ENCODE data around the gene RAB44.

The RAB44 gene

GRCh38 chr6:36759148-36759759 is 61.6 kb downstream of the RAB44 start:
- peaks cover 4% of the 10 kb centered on the region for H3K4me1 ChIP-seq (ENCODE audit: insufficient read depth, low read length)
- H3K36me3 ChIP-seq (ENCODE audit: insufficient read depth, low read length): no peaks in the 10 kb centered on the region
- H3K4me3 ChIP-seq (ENCODE audit: low read depth in 1 of 2, low read length in 2 of 2): no peak overlapping the region
- no peaks in the 10 kb centered on the region for H3K27me3 ChIP-seq (ENCODE audit: control insufficient read depth in 1 of 2, insufficient read depth in 2 of 2, low read length in 2 of 2)
- no peak overlapping the region for H3K9ac ChIP-seq (ENCODE audit: low read length)
- no peak overlapping the region for H3K27ac ChIP-seq (ENCODE audit: low read depth, low read length)
- no peaks in the 10 kb centered on the region for H3K9me3 ChIP-seq (ENCODE audit: low read length)

- Histone ChIP-seq H3K27ac (ENCODE audit: low read depth, low read length) (no peak overlapping the region), H3K9me3 (ENCODE audit: low read length) (no peaks in the 10 kb centered on the region), H3K36me3 (ENCODE audit: insufficient read depth, low read length) (no peaks in the 10 kb centered on the region), H3K4me1 (ENCODE audit: insufficient read depth, low read length) (peaks cover 7% of the 10 kb centered on the region), H3K27me3 (ENCODE audit: control insufficient read depth in 1 of 2, insufficient read depth in 2 of 2, low read length in 2 of 2) (no peaks in the 10 kb centered on the region), H3K4me3 (ENCODE audit: low read depth in 1 of 2, low read length in 2 of 2) (no peak overlapping the region), H3K9ac (ENCODE audit: low read length) (no peak overlapping the region)
These were observed 63.2 kb downstream of the RAB44 start for GRCh38 chr6:36760685-36761435.

GRCh38 chr6:36762123-36762522 is 64.5 kb downstream of the RAB44 start:
- no peak overlapping the region for H3K4me3 ChIP-seq (ENCODE audit: low read depth in 1 of 2, low read length in 2 of 2)
- peaks cover 5% of the 10 kb centered on the region for H3K4me1 ChIP-seq (ENCODE audit: insufficient read depth, low read length)
- no peaks in the 10 kb centered on the region for H3K36me3 ChIP-seq (ENCODE audit: insufficient read depth, low read length)
- H3K9ac ChIP-seq (ENCODE audit: low read length): no peak overlapping the region
- H3K9me3 ChIP-seq (ENCODE audit: low read length): no peaks in the 10 kb centered on the region
- no peak overlapping the region for H3K27ac ChIP-seq (ENCODE audit: low read depth, low read length)
- no peaks in the 10 kb centered on the region for H3K27me3 ChIP-seq (ENCODE audit: control insufficient read depth in 1 of 2, insufficient read depth in 2 of 2, low read length in 2 of 2)

- Histone ChIP-seq H3K4me3 (ENCODE audit: low read depth in 1 of 2, low read length in 2 of 2) (no peak overlapping the region), H3K4me1 (ENCODE audit: insufficient read depth, low read length) (peaks cover 17% of the 10 kb centered on the region), H3K36me3 (ENCODE audit: insufficient read depth, low read length) (no peaks in the 10 kb centered on the region), H3K27me3 (ENCODE audit: control insufficient read depth in 1 of 2, insufficient read depth in 2 of 2, low read length in 2 of 2) (no peaks in the 10 kb centered on the region), H3K9ac (ENCODE audit: low read length) (no peak overlapping the region), H3K27ac (ENCODE audit: low read depth, low read length) (no peak overlapping the region), H3K9me3 (ENCODE audit: low read length) (no peaks in the 10 kb centered on the region)
These were observed 67.6 kb downstream of the RAB44 start for GRCh38 chr6:36765190-36765589.

- Histone ChIP-seq H3K4me3 (ENCODE audit: low read depth in 1 of 2, low read length in 2 of 2) (no peak overlapping the region), H3K27ac (ENCODE audit: low read depth, low read length) (no peak overlapping the region)
These were observed 68.2 kb downstream of the RAB44 start for GRCh38 chr6:36765594-36766398.

GRCh38 chr6:36766399-36766945 is 68.8 kb downstream of the RAB44 start:
- no peaks in the 10 kb centered on the region for H3K9me3 ChIP-seq (ENCODE audit: low read length)
- H3K27me3 ChIP-seq (ENCODE audit: control insufficient read depth in 1 of 2, insufficient read depth in 2 of 2, low read length in 2 of 2): no peaks in the 10 kb centered on the region
- no peak overlapping the region for H3K27ac ChIP-seq (ENCODE audit: low read depth, low read length)
- no peak overlapping the region for H3K9ac ChIP-seq (ENCODE audit: low read length)
- H3K4me1 ChIP-seq (ENCODE audit: insufficient read depth, low read length): peaks cover 17% of the 10 kb centered on the region
- no peaks in the 10 kb centered on the region for H3K36me3 ChIP-seq (ENCODE audit: insufficient read depth, low read length)
- no peak overlapping the region for H3K4me3 ChIP-seq (ENCODE audit: low read depth in 1 of 2, low read length in 2 of 2)

More at GRCh38 chr6:36765594-36766398, 68.2 kb downstream of the RAB44 start:
- Histone ChIP-seq H3K4me1 (ENCODE audit: insufficient read depth, low read length) (peaks cover 17% of the 10 kb centered on the region), H3K36me3 (ENCODE audit: insufficient read depth, low read length) (no peaks in the 10 kb centered on the region), H3K9ac (ENCODE audit: low read length) (no peak overlapping the region), H3K27me3 (ENCODE audit: control insufficient read depth in 1 of 2, insufficient read depth in 2 of 2, low read length in 2 of 2) (no peaks in the 10 kb centered on the region), H3K9me3 (ENCODE audit: low read length) (no peaks in the 10 kb centered on the region)

GRCh38 chr6:36769183-36769675 is 71.6 kb downstream of the RAB44 start:
- no peaks in the 10 kb centered on the region for H3K36me3 ChIP-seq (ENCODE audit: insufficient read depth, low read length)
- H3K4me1 ChIP-seq (ENCODE audit: insufficient read depth, low read length): peaks cover 17% of the 10 kb centered on the region
- no peak overlapping the region for H3K9ac ChIP-seq (ENCODE audit: low read length)
- H3K27ac ChIP-seq (ENCODE audit: low read depth, low read length): peak overlapping the region; percentile 59
- no peak overlapping the region for H3K4me3 ChIP-seq (ENCODE audit: low read depth in 1 of 2, low read length in 2 of 2)
- no peaks in the 10 kb centered on the region for H3K9me3 ChIP-seq (ENCODE audit: low read length)
- H3K27me3 ChIP-seq (ENCODE audit: control insufficient read depth in 1 of 2, insufficient read depth in 2 of 2, low read length in 2 of 2): no peaks in the 10 kb centered on the region

- H3K4me3 ChIP-seq (ENCODE audit: low read depth in 1 of 2, low read length in 2 of 2): no peak overlapping the region
- no peaks in the 10 kb centered on the region for H3K9me3 ChIP-seq (ENCODE audit: low read length)
- no peak overlapping the region for H3K27ac ChIP-seq (ENCODE audit: low read depth, low read length)
- H3K36me3 ChIP-seq (ENCODE audit: insufficient read depth, low read length): no peaks in the 10 kb centered on the region
- H3K27me3 ChIP-seq (ENCODE audit: control insufficient read depth in 1 of 2, insufficient read depth in 2 of 2, low read length in 2 of 2): no peaks in the 10 kb centered on the region
- H3K4me1 ChIP-seq (ENCODE audit: insufficient read depth, low read length): peaks cover 17% of the 10 kb centered on the region
- H3K9ac ChIP-seq (ENCODE audit: low read length): no peak overlapping the region
These were observed 72.3 kb downstream of the RAB44 start for GRCh38 chr6:36769676-36770499.

GRCh38 chr6:36771145-36771544 is 73.5 kb downstream of the RAB44 start:
- peaks cover 12% of the 10 kb centered on the region for H3K4me1 ChIP-seq (ENCODE audit: insufficient read depth, low read length)

GRCh38 chr6:36772397-36772796 is 74.8 kb downstream of the RAB44 start:
- H3K4me3 ChIP-seq (ENCODE audit: low read depth in 1 of 2, low read length in 2 of 2): no peak overlapping the region
- H3K9me3 ChIP-seq (ENCODE audit: low read length): no peaks in the 10 kb centered on the region
- no peaks in the 10 kb centered on the region for H3K36me3 ChIP-seq (ENCODE audit: insufficient read depth, low read length)
- no peak overlapping the region for H3K9ac ChIP-seq (ENCODE audit: low read length)
- no peaks in the 10 kb centered on the region for H3K27me3 ChIP-seq (ENCODE audit: control insufficient read depth in 1 of 2, insufficient read depth in 2 of 2, low read length in 2 of 2)
- H3K4me1 ChIP-seq (ENCODE audit: insufficient read depth, low read length): peaks cover 12% of the 10 kb centered on the region
- H3K27ac ChIP-seq (ENCODE audit: low read depth, low read length): no peak overlapping the region

More at GRCh38 chr6:36771145-36771544, 73.5 kb downstream of the RAB44 start:
- no peaks in the 10 kb centered on the region for H3K9me3 ChIP-seq (ENCODE audit: low read length)
- no peak overlapping the region for H3K27ac ChIP-seq (ENCODE audit: low read depth, low read length)
- no peaks in the 10 kb centered on the region for H3K27me3 ChIP-seq (ENCODE audit: control insufficient read depth in 1 of 2, insufficient read depth in 2 of 2, low read length in 2 of 2)
- H3K9ac ChIP-seq (ENCODE audit: low read length): no peak overlapping the region
- H3K4me3 ChIP-seq (ENCODE audit: low read depth in 1 of 2, low read length in 2 of 2): no peak overlapping the region
- H3K36me3 ChIP-seq (ENCODE audit: insufficient read depth, low read length): no peaks in the 10 kb centered on the region

Data from muscle layer of colon (tissue), 2 donors.